Endothelial cell of umbilical vein (primary cell): ENCODE measurements around the gene ZNF488. TPM values are rescaled to one million over a fixed set of nuclear protein-coding genes. Genes with fewer than 3 reads are reported as not detected.
"Not testable (repeated sequence)": the region's sequence is repeated elsewhere in the genome, so short reads cannot be mapped to it uniquely, and the experiment has no call there.

Experiments
- BruUV-seq: library from RNA; stranded (reverse); fragments of 400-500 nt; replicated peaks from 2 replicates; lab custom pipeline; 2021; lab: Mats Ljungman, UMichigan
- CTCF ChIA-PET: fragments of 300-600, 350-600 bp; sonication (Branson Sonifier 250); formaldehyde crosslinking; loops from one replicate; lab custom pipeline; 2021; ENCODE audit warnings: antibody characterized with exemption, inconsistent platforms; lab: Charles Lee
- POLR2A ChIA-PET: fragments of 300-600, 350-600 bp; sonication (Branson Sonifier 250); formaldehyde crosslinking; loops from one replicate; lab custom pipeline; 2021; ENCODE audit warnings: antibody characterized with exemption, inconsistent platforms; lab: Charles Lee
- DNase-seq: peaks from one replicate; pipeline ENCODE4 v3.0.0-alpha.2; 2011; ENCODE audit warnings: low read depth, low spot score
- FAIRE-seq: peaks from 2 replicates; lab custom pipeline; 2011; peaks lifted over from hg19 to GRCh38; lab: Jason Lieb, UNC
- H2AFZ ChIP-seq: 2 replicates; pipeline ENCODE4 v1.6.0; 2012; ENCODE audit warnings: low read depth, low read length, control low read depth, inconsistent platforms
- H3K27ac ChIP-seq: 2 replicates; pipeline ENCODE4 v1.5.1; 2011; ENCODE audit warnings: low read depth, mild to moderate bottlenecking, control low read depth, low read length, moderate library complexity; ENCODE audit not compliant: insufficient read depth
- H3K27me3 ChIP-seq, 2 experiments: 2 replicates each; pipeline versions ENCODE4 v1.6.0 to v1.6.1; 2011; ENCODE audit warnings: low read length in 2 of 2, mixed read lengths in 1 of 2; ENCODE audit not compliant: control insufficient read depth in 2 of 2, insufficient read depth in 2 of 2
- H3K36me3 ChIP-seq, 2 experiments: 2 replicates in 1 of 2; 3 replicates in 1 of 2; pipeline ENCODE4 v1.5.1; 2011; ENCODE audit warnings: low read length in 2 of 2, mild to moderate bottlenecking in 1 of 2, moderate library complexity in 1 of 2; ENCODE audit not compliant: control insufficient read depth in 2 of 2, insufficient read depth in 2 of 2; ENCODE audit errors: extremely low read depth in 1 of 2
- H3K4me1 ChIP-seq: 3 replicates; pipeline ENCODE4 v1.5.1; 2011; ENCODE audit warnings: mild to moderate bottlenecking, low read length; ENCODE audit not compliant: control insufficient read depth, insufficient read depth; ENCODE audit errors: extremely low read depth
- H3K4me2 ChIP-seq: 2 replicates; pipeline ENCODE4 v1.6.1; 2011; ENCODE audit warnings: low read length, control low read depth, mixed read lengths; ENCODE audit not compliant: insufficient read depth
- H3K4me3 ChIP-seq, 3 experiments: fragments of 200-600 bp in 1 of 3; sonication (generic), shearing (Covaris generic) in 1 of 3; replicated peaks in 1 of 3; 2 replicates each; pipeline ENCODE4 v1.5.1; 2011 to 2016; ENCODE audit warnings: control low read depth in 3 of 3, low read length in 3 of 3, mild to moderate bottlenecking in 2 of 3, inconsistent platforms in 1 of 3, low read depth in 1 of 3, moderate library complexity in 1 of 3; ENCODE audit not compliant: insufficient read depth in 1 of 3
- H3K79me2 ChIP-seq: 2 replicates; pipeline ENCODE4 v1.6.0; 2012; ENCODE audit warnings: low read length, inconsistent platforms; ENCODE audit not compliant: control insufficient read depth, insufficient read depth
- H3K9ac ChIP-seq: replicated peaks from 2 replicates; pipeline ENCODE3; 2011; ENCODE audit warnings: low read length, control low read depth; ENCODE audit not compliant: insufficient read depth; ENCODE audit errors: extremely low read depth
- H3K9me1 ChIP-seq: replicated peaks from 3 replicates; pipeline ENCODE4 v1.6.0; 2011; ENCODE audit warnings: mild to moderate bottlenecking, low read length; ENCODE audit not compliant: control insufficient read depth, insufficient read depth; ENCODE audit errors: extremely low read depth
- H3K9me3 ChIP-seq: replicated peaks from 2 replicates; pipeline ENCODE4 v1.5.1; 2012; ENCODE audit warnings: low read length, inconsistent platforms; ENCODE audit not compliant: control insufficient read depth, insufficient read depth
- H4K20me1 ChIP-seq: replicated peaks from 2 replicates; pipeline ENCODE3; 2011; ENCODE audit warnings: mild to moderate bottlenecking, low read length; ENCODE audit not compliant: control insufficient read depth, insufficient read depth; ENCODE audit errors: extremely low read depth
- CTCF ChIP-seq, 2 donors: IDR thresholded peaks; 1 replicate in 1 of 2; 2 replicates in 1 of 2; pipeline ENCODE4 v1.5.1; 2011; ENCODE audit warnings: low read length in 2 of 2, mild to moderate bottlenecking in 2 of 2, moderate library complexity in 2 of 2, control low read depth in 1 of 2, inconsistent platforms in 1 of 2, low read depth in 1 of 2; ENCODE audit not compliant: insufficient read depth in 1 of 2; ENCODE audit errors: extremely low read depth in 1 of 2
- EZH2 ChIP-seq: IDR thresholded peaks from 2 replicates; pipeline ENCODE4 v1.6.1; 2012; ENCODE audit warnings: borderline replicate concordance, low read depth, mild to moderate bottlenecking, moderate library complexity, low read length, inconsistent platforms; ENCODE audit not compliant: severe bottlenecking
- FOS ChIP-seq: IDR thresholded peaks from 2 replicates; pipeline ENCODE4 v1.6.1; 2011; ENCODE audit warnings: mild to moderate bottlenecking, low read length, moderate library complexity, borderline replicate concordance; ENCODE audit not compliant: insufficient read depth
- GATA2 ChIP-seq: IDR thresholded peaks from 2 replicates; pipeline ENCODE4 v1.7.0; 2011; ENCODE audit warnings: low read depth, mild to moderate bottlenecking, moderate library complexity, mixed read lengths, low read length; ENCODE audit not compliant: insufficient read length, insufficient read depth
- JUN ChIP-seq: IDR thresholded peaks from 2 replicates; pipeline ENCODE4 v1.6.1; 2011; ENCODE audit warnings: borderline replicate concordance, low read depth; ENCODE audit not compliant: insufficient read length, insufficient read depth
- MAX ChIP-seq: IDR thresholded peaks from 2 replicates; pipeline ENCODE4 v1.6.1; 2011; ENCODE audit not compliant: insufficient read depth, insufficient read length
- MYC ChIP-seq: IDR thresholded peaks from one replicate; pipeline ENCODE4 v1.6.1; 2011; ENCODE audit warnings: mild to moderate bottlenecking, low read depth, low read length
- POLR2A ChIP-seq: IDR thresholded peaks from 2 replicates; pipeline ENCODE4 v1.6.1; 2012; ENCODE audit warnings: low read depth, mild to moderate bottlenecking, control low read depth, low read length
- POLR2AphosphoS5 ChIP-seq: IDR thresholded peaks from 2 replicates; pipeline ENCODE4 v1.6.1; 2012; ENCODE audit warnings: low read depth, mild to moderate bottlenecking, control low read depth, low read length, moderate library complexity; ENCODE audit not compliant: insufficient read depth
- dilution Hi-C: fragments of 300-500 bp; cut with MboI; formaldehyde crosslinking; loops from one replicate; pipeline ENCODE4 v1.15.0; 2019; ENCODE audit warnings: low sequenced_read_pairs; ENCODE audit not compliant: extremely low pct_ligation_motif_present
- intact Hi-C: fragments of 100-400 bp; cut with micrococcal nuclease; formaldehyde crosslinking; loops from one replicate; pipeline ENCODE4 v1.10.0; 2022
- polyA plus RNA-seq, 4 experiments: library from polyadenylated mRNA; depleted of rRNA in 3 of 4; stranded (reverse) in 3 of 4; unstranded in 1 of 4; fragments of >200 nt; gene quantifications; 2 replicates each; pipeline versions ENCODE4 v1.2.1 to v1.2.3, GENCODE V29; 2011 to 2012; ENCODE audit warnings: missing spikeins in 1 of 4
- total RNA-seq: library from RNA; stranded (reverse); gene quantifications from 2 replicates; pipeline ENCODE4 v1.2.3, GENCODE V29; 2021

Gene ZNF488
- total and polyA plus RNA-seq, 2 donors (not counting 3 experiments of a cell fraction or from before 2014, with no cell fraction given), result 0.21 to 0.38 TPM

- BruUV-seq, result no TSS peak
- H3K4me2 ChIP-seq, result no peak overlapping the region
- TF ChIP-seq GATA2, result no peak
- no peak for TF ChIP-seq JUN
- TF ChIP-seq EZH2, result no peak
- TF ChIP-seq POLR2A, result no peak
- TF ChIP-seq FOS, result no peak
- no peak for TF ChIP-seq POLR2AphosphoS5
- TF ChIP-seq MAX, result no peak
- no peak for TF ChIP-seq CTCF (IDR thresholded peaks at IDR 0.05; ENCODE audit: extremely low read depth in 1 of 2, insufficient read depth in 1 of 2, low read depth in 1 of 2, low read length in 2 of 2)
- TF ChIP-seq MYC, result no peak
- no peaks in the 10 kb centered on the region for H3K9me1 ChIP-seq
- H3K9ac ChIP-seq, result no peak overlapping the region
- no peaks in the 10 kb centered on the region for H3K36me3 ChIP-seq
- ChIA-PET CTCF (no interaction called here), POLR2A (no interaction called here)
- H3K9me3 ChIP-seq, result no peaks in the 10 kb centered on the region
- no peak overlapping the region for H3K27ac ChIP-seq
- H3K4me3 ChIP-seq, result no peak overlapping the region
- FAIRE-seq, result no peak
- H4K20me1 ChIP-seq, result no peaks in the 10 kb centered on the region
- no peak overlapping the region for H2AFZ ChIP-seq
- H3K79me2 ChIP-seq, result no peaks in the 10 kb centered on the region
- DNase-seq, result no peak
- intact Hi-C loops (no loop called here), dilution Hi-C loops (no loop called here)
- no peaks in the 10 kb centered on the region for H3K27me3 ChIP-seq
- peaks cover 9% of the 10 kb centered on the region for H3K4me1 ChIP-seq
These were observed 34.2 kb upstream of the ZNF488 start for GRCh38 chr10:47418321-47418720.

GRCh38 chr10:47416305-47417218 lies 32.5 kb upstream of the ZNF488 start:
- H3K4me2 ChIP-seq, H4K20me1 ChIP-seq, dilution Hi-C loops, BruUV-seq, POLR2A ChIA-PET, H3K9me1 ChIP-seq, CTCF ChIA-PET, H3K9ac ChIP-seq, H3K9me3 ChIP-seq, DNase-seq, H3K27ac ChIP-seq, H2AFZ ChIP-seq, H3K79me2 ChIP-seq, intact Hi-C loops, FAIRE-seq, H3K27me3 ChIP-seq, H3K4me3 ChIP-seq, H3K36me3 ChIP-seq: not testable (repeated sequence)
- H3K4me1 ChIP-seq, result peaks cover 15% of the 10 kb centered on the region
